GM19324 (cell line): Measurements from ENCODE around the gene SPACA4.
A peak's percentile ranks its signal among the peaks of the same experiment; 100 is the strongest.
"Not testable (repeated sequence)": the region's sequence is repeated elsewhere in the genome, so short reads cannot be mapped to it uniquely, and the experiment has no call there.

Experiments
- ATAC-seq: cut with Tn5 transposase; IDR thresholded peaks from one replicate; pipeline ENCODE4 v1.9.1; 2021; ENCODE audit warnings: mild to moderate bottlenecking, moderate library complexity; ENCODE audit not compliant: unreplicated experiment, low FRiP score

The SPACA4 gene

DNA sequence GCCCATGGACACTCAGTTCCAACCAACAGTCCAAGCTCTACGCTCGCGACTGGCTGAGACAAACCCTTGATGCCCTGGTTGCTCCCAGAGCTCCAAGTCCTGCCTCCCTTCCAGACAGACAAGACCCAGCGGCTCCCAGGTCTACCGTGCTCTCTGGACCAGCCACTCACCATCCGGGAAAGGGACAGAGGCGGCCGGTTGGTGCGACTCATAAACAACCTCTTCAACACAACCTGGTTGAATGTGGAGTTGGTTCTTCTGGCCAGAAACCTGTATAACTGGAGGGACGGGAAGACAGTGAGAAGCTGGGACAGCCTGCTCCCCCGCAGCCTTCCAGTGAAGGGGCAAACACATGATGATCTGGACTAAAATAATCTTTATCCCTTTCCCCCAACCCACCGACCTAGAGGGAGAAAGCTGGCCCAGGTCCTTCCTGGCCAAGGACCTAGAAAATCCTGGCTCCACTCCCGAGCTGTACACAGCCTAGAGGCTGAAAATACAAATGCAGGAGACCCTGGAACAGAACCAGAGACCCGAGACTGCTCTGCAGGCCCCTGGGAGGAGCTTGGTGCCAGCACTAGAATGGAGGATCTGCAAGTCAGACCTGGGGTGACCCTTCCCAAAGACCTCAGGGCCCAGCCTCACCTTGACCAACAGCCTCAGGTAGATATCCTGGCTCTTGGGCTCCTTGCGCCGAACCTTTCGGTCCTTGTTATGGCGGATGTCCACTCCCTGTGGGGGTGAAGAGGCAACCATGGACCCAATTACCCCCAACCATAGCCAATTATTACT, 10.8 kb downstream of the SPACA4 start:
- no peak for ATAC-seq

DNA sequence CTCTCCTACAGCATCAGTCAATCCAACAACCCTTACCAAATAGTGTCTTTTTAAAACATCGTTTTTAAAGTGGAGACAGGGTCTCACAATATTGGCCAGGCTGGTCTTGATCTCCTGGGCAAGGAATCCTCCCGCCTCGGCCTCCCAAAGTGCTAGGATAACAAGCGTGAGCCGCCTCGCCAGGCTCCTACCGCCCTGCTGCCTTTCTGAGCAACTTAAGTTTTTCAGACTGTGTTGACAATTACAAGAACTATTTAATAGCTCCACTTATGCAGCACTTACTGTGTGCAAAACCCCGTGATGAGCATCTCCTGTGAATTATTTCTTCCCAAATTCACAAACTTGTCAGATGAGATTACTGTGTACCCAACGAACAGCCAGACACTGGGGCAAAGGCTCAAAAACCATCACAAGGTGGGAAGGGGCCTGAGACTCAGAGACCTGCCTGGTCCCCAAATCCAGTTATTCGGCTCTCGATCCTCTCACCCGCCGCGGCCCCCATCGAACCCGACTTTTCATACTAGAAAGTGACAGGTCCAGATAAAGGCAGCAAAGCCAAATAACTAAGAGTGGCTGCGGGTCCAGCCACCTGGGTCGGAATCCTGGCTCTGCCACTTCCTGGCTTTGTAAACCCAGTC, 11.9 kb downstream of the SPACA4 start:
- ATAC-seq, result no peak

DNA sequence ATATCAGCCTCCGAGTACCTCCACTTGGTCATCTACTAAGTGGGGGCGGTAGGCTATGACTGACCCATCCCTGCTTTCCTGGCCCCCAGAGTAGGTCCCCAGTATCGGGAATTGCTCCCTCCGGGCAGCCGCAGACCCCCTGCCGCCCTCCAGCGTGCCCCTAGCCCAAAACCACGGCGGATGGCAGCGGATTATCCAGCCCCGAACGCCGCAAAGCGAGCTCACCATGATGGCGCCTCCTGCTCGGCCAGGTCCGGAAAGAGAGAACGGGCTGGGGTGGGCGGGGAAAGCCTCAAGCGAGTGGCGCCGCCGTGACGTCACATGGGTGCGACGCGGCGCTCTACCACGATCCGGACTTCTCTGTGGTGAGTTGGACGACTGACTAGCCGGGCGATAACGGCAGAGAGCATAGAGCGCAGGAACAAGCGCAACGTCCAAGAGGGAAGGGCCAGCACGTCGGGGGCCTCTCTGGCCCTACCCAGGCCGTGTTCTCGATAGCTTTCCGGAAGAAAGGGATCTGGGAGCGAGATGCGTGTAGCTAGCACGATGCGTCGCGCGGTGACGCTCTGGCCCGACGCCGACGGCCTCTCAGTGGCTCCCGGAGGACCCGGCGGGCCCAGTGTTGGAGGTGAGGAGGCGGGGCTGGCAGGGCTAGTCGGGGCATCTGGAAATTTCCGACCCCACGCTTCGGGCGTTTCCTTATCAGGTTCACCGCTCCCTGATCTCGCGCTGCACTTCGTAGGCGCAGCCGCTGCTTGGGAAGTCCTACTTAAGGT, 12.6 kb downstream of the SPACA4 start, which contains the start of the genes RPL18 and SPHK2:
Gene RPL18 (minus strand): TSS at position 263 of the 776 bp plus-strand sequence. CDS start 35 bp downstream, at position 228.
Gene SPHK2 (plus strand): TSS at position 591 of the 776 bp plus-strand sequence. CDS start 1,009 bp downstream, outside the sequence.
- ATAC-seq, result peak; percentile 90

DNA sequence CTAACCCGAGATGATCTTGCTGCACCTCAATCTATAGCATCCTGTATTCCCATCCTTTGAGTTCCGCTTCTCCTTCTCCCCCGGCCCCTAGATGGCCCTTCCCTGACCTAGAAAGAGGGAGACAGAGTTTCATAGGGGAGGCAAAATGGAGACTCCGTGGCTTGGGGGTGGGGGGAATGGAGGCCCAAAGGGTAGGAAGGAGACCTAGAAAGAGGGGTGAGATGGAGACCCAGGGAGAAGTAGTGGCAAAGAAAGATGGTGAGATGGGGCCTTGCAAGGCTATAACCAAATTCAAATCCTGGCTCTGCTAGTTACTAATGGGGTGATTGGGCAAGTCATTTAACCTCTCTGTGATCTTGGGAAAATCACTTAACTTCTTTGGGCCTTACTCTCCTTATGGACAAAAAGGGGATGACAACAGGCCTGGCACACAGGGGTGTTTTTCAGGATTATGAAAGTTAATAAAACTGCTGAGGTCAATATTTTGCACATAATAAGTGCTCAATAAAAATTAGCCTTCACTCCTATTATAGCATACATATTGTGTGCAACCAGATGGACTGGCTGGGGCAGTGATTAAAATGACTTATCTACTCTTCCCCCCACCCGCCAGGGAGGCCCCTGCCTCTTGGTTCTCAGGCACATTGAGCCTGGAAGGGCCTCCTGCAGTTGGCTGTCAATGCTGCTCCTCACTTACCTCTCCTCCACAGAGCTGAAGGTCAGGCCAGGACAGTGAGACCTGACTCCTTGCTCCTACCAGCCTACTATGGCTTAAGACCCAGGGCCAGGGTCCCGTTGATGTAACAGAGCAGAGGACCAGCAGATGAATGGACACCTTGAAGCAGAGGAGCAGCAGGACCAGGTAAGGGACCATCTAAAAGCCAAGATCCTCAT, 13.4 kb downstream of the SPACA4 start:
- no peak for ATAC-seq

DNA sequence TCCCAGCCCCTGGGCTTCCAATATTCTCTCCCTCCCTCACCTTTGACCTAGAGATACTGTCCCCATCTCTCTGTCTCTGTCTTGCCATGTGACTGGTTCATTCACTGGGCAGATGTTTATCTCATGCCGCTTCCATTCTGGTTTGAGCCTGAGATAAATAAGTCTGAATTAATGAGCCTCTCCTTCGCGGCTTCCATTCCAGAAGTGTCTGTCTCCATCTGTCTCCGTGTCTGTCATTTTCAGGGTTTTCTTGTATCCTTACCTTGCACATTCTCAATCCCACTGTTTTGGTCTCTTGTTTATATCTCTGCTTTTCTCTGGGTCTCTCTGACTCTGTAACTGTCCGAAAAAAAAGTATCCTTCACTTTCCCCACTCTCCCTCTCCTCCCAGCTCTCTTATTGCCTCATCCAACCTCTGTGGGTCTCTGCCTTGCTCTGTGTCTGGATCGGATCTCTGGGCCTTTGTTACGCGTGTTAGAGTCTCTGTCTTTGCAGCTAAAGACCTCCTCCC, 17.1 kb downstream of the SPACA4 start:
- no peak for ATAC-seq

DNA sequence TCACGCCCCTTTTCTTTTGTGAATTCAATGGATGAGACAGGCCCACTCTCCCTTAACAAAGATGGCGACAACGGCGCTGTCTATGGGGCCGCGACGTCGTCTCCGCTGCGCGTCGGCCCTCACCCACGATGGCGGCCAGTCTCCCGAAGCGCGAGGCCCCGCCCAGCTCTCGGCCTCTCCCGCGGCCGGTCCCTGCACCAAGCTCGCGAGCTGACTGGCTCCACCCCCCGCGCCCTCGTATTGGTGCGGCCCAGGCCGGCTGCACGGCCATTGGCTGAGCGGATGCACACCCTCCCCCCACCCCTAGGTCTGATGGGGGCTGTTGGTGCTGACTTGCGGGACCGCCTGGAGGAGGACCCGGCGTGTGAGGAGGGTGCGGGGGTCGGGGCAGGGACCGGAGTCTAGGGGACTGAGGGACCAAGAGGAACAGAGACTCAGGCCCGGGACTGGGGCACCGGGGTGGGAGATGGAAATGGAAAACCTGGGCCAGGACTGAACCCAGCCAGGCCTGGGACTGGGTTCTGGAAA, 17.6 kb downstream of the SPACA4 start:
- peak; percentile 57 for ATAC-seq

DNA sequence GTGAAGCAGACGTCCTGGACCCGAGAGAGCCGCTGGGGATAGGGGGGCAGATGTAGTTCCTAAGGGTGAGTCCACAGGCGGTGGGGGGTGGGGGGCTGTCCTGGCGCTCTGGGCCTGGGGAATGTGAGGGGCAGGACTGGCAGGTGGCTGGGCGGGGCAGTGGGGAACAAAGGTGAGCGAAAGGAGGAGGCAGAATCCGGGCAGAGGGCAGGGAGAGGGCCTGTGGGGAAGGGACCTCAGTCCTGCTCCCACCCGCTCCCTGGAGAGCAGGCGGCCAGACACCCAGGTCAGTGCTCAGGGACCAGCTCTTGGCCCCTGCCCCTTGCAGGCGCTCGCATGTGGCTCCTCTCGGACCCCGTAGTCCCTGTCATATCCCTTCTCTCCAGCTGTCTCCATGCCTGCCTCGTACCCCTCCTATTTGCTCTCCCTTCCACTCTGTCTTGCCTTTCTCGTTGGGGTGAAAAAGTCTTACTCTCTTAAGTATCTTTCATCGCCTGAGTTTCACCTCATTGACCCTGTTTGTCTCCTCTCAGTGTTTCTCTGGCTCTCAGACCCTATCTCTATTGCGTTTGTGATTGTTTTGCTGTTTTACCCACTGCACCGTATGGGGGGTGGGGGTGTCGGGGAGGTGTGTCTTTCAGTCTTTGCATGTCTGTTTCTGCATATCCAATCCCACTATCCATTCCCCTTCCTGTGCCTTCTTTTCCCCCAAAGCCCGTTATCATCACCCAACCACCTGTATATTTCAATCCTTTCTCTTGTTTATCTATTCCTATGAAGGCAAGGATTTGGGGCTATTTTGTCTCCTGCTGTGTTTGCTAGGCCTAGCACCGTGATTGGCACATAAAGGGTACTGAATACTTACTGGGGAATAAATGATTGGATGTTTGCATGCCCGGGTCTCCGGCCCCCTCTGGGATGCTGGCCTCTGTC, 18.5 kb downstream of the SPACA4 start:
- ATAC-seq, result no peak

DNA sequence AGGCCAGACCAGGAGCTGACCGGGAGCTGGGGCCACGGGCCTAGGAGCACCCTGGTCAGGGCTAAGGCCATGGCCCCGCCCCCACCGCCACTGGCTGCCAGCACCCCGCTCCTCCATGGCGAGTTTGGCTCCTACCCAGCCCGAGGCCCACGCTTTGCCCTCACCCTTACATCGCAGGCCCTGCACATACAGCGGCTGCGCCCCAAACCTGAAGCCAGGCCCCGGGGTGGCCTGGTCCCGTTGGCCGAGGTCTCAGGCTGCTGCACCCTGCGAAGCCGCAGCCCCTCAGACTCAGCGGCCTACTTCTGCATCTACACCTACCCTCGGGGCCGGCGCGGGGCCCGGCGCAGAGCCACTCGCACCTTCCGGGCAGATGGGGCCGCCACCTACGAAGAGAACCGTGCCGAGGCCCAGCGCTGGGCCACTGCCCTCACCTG, 19.4 kb downstream of the SPACA4 start:
- ATAC-seq, result no peak

DNA sequence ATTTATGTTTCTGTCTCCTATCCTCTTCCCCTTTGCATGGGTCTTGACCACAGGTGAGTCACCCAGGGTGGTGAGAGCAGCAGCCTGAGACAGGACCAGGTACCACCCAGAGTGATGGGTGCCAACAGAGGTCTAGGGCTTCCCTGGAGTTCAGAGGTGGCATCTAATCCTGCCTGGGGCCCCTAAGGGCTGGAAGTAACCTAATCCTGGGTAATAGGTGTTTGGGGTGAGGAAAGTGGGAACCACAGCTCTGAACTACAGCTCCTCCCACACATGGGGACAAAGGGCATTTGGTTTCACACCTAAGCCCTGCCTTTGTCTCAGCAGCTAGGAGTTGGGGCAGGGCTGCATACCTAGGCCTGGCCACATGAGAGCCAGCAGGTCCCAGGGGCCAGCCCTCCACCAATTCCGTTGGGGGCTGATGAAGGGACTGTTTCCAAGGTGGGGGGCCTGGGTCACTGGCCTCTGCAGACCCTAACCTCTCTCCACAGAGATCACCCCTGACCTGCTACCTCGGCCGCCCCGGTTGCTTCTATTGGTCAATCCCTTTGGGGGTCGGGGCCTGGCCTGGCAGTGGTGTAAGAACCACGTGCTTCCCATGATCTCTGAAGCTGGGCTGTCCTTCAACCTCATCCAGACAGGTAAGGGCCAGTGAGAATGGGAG, 20.8 kb downstream of the SPACA4 start:
- ATAC-seq, result no peak

DNA sequence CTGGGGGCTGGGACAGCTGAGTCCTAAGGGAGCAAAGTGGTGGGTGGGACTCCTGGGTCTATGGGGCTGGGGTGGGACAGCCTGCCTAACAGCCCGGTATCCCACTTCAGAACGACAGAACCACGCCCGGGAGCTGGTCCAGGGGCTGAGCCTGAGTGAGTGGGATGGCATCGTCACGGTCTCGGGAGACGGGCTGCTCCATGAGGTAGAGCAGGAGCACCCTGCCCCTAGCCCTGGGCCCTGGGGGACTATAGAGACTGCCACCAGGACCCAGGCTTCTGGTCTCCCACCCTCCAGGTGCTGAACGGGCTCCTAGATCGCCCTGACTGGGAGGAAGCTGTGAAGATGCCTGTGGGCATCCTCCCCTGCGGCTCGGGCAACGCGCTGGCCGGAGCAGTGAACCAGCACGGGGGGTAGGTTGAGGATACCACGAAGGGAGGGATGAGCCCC, 21.3 kb downstream of the SPACA4 start:
- ATAC-seq, result no peak

DNA sequence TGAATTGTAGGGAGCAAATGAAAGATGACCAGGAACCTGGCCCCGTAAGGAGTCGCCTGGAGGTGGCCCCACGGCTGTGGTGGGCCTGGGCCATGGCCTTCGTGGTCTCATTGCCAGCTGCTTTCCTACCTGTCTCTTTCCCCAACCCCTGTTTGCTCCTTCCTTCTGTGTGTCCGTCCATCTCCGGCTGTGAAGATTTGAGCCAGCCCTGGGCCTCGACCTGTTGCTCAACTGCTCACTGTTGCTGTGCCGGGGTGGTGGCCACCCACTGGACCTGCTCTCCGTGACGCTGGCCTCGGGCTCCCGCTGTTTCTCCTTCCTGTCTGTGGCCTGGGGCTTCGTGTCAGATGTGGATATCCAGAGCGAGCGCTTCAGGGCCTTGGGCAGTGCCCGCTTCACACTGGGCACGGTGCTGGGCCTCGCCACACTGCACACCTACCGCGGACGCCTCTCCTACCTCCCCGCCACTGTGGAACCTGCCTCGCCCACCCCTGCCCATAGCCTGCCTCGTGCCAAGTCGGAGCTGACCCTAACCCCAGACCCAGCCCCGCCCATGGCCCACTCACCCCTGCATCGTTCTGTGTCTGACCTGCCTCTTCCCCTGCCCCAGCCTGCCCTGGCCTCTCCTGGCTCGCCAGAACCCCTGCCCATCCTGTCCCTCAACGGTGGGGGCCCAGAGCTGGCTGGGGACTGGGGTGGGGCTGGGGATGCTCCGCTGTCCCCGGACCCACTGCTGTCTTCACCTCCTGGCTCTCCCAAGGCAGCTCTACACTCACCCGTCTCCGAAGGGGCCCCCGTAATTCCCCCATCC, 22.1 kb downstream of the SPACA4 start:
- ATAC-seq, result no peak

DNA sequence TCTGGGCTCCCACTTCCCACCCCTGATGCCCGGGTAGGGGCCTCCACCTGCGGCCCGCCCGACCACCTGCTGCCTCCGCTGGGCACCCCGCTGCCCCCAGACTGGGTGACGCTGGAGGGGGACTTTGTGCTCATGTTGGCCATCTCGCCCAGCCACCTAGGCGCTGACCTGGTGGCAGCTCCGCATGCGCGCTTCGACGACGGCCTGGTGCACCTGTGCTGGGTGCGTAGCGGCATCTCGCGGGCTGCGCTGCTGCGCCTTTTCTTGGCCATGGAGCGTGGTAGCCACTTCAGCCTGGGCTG, 22.7 kb downstream of the SPACA4 start:
- no peak for ATAC-seq

DNA sequence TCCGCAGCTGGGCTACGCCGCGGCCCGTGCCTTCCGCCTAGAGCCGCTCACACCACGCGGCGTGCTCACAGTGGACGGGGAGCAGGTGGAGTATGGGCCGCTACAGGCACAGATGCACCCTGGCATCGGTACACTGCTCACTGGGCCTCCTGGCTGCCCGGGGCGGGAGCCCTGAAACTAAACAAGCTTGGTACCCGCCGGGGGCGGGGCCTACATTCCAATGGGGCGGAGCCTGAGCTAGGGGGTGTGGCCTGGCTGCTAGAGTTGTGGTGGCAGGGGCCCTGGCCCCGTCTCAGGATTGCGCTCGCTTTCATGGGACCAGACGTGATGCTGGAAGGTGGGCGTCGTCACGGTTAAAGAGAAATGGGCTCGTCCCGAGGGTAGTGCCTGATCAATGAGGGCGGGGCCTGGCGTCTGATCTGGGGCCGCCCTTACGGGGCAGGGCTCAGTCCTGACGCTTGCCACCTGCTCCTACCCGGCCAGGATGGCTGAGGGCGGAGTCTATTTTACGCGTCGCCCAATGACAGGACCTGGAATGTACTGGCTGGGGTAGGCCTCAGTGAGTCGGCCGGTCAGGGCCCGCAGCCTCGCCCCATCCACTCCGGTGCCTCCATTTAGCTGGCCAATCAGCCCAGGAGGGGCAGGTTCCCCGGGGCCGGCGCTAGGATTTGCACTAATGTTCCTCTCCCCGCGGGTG, 23.2 kb downstream of the SPACA4 start:
- no peak for ATAC-seq

DNA sequence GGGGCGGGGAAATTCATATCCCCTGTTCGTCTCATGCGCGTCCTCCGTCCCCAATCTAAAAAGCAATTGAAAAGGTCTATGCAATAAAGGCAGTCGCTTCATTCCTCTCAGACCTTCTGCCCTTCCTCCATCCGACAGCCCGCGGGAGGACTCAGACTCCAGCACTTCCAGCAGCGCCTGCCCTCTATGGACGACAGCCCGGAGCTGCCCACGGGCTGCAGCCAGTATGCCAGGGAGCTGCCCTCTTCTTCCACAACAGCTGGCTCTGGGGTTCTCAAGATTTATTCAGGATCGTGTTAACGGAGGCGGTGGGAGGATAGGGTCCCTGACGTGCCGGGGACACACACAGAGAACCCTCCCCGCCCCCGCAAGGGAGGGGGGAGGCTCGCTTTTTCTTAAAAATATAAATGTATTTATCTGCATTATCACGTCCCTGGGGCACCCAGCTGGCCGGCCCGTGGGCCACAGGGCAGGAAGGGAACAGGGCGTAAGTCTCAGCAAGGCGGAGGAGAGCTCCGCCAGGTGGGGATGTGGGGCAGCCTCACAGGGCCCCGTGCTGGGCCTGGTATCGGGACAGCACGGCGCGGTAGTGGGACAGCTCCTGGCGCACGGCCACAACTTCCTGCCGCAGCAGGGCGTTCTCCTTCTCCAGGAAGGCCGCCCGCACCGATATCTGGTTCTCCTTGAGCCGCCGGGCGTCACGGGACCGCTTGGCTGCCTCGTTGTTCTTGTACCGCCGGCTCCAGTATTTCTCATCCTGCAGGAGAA, 23.9 kb downstream of the SPACA4 start:
- no peak for ATAC-seq

DNA sequence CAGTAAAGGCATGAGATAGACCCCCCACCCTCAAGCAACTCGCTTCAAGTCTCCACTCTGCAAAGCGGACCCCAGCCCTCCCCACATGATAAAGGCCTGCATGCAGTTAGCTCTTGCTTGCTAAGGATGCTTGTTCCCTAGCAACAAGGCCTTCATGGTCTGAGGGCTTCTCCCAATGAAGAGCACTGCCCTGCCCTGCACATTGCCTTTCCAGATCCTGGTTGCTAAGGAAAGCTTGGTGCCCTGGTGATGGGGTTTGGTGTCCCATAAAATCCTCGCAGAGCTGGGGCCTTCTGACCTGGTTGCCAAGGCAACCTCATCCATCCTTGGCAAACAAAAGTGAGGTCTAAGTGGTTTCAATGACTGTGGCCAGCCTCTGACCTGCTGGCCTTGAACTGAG, 24.7 kb downstream of the SPACA4 start:
- ATAC-seq, result no peak

DNA sequence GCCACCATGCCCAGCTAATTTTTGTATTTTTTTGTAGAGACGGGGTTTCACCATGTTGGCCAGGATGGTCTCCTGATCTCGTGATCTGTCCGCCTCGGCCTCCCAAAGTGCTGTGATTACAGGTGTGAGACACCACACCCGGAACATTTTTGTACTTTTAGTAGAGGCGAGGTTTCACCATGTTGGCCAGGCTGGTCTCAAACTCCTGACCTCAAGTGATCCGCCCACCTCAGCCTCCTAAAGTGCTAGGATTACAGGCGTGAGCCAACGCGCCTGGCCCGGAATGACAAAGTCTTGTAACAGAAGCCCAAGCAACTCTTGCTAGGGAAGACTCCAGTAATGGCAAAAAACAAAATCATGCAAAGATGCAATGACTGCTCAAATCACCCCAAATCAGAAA, 25.7 kb downstream of the SPACA4 start:
- ATAC-seq, result not testable (repeated sequence)
